H9 (cell line): Measurements from ENCODE around the gene CFL1. TPM values are rescaled to one million over a fixed set of nuclear protein-coding genes. Genes with fewer than 3 reads are reported as not detected.

ENCODE experiments used
- DNase-seq: peaks from one replicate; pipeline ENCODE4 v3.0.0-alpha.2; 2017
- H2AFZ ChIP-seq: one replicate; pipeline ENCODE4 v1.6.1; 2013; ENCODE audit warnings: mild to moderate bottlenecking, low read length, control low read depth, moderate library complexity
- H2AK5ac ChIP-seq: 2 replicates; pipeline ENCODE4 v1.6.1; 2013; ENCODE audit warnings: low read length, control low read depth, mixed read lengths; ENCODE audit not compliant: insufficient read length
- H2BK120ac ChIP-seq: one replicate; pipeline ENCODE4 v1.6.1; 2013; ENCODE audit warnings: low read depth, mild to moderate bottlenecking, low read length, control low read depth, inconsistent platforms; ENCODE audit not compliant: poor library complexity, severe bottlenecking
- H2BK12ac ChIP-seq: 2 replicates; pipeline ENCODE4 v1.6.1; 2013; ENCODE audit warnings: low read length, control low read depth, mixed read lengths, low read depth; ENCODE audit not compliant: insufficient read length
- H2BK15ac ChIP-seq: 2 replicates; pipeline ENCODE4 v1.6.1; 2013; ENCODE audit warnings: low read depth, low read length, control low read depth
- H2BK20ac ChIP-seq: one replicate; pipeline ENCODE4 v1.6.1; 2013; ENCODE audit warnings: low read depth, mild to moderate bottlenecking, low read length, control low read depth, inconsistent platforms; ENCODE audit not compliant: poor library complexity, severe bottlenecking
- H2BK5ac ChIP-seq: 2 replicates; pipeline ENCODE4 v1.6.1; 2013; ENCODE audit warnings: low read length, control low read depth, mixed read lengths; ENCODE audit not compliant: insufficient read length
- H3K14ac ChIP-seq: 2 replicates; pipeline ENCODE4 v1.6.1; 2013; ENCODE audit warnings: low read length, control low read depth; ENCODE audit not compliant: insufficient read depth
- H3K18ac ChIP-seq: 2 replicates; pipeline ENCODE4 v1.6.1; 2013; ENCODE audit warnings: low read depth, mild to moderate bottlenecking, mixed read lengths, low read length, control low read depth; ENCODE audit not compliant: insufficient read length
- H3K23ac ChIP-seq: 2 replicates; pipeline ENCODE4 v1.6.1; 2013; ENCODE audit warnings: low read length, control low read depth, mixed read lengths, low read depth; ENCODE audit not compliant: insufficient read length
- H3K23me2 ChIP-seq: 2 replicates; pipeline ENCODE4 v1.6.1; 2013; ENCODE audit warnings: low read depth, mild to moderate bottlenecking, mixed read lengths, low read length, control low read depth; ENCODE audit not compliant: insufficient read length, poor library complexity, severe bottlenecking
- H3K27ac ChIP-seq: 2 replicates; pipeline ENCODE4 v1.5.1; 2013; ENCODE audit warnings: low read length, control low read depth, mixed read lengths, low read depth; ENCODE audit not compliant: insufficient read length
- H3K27me3 ChIP-seq: 2 replicates; pipeline ENCODE4 v1.6.1; 2013; ENCODE audit warnings: low read length, control low read depth, inconsistent platforms; ENCODE audit not compliant: insufficient read depth
- H3K4ac ChIP-seq: 2 replicates; pipeline ENCODE4 v1.6.1; 2013; ENCODE audit warnings: low read depth, mild to moderate bottlenecking, control low read depth, inconsistent platforms, low read length, moderate library complexity
- H3K4me1 ChIP-seq: 2 replicates; pipeline ENCODE4 v1.6.1; 2013; ENCODE audit warnings: low read length, control low read depth, inconsistent platforms; ENCODE audit not compliant: insufficient read depth
- H3K4me2 ChIP-seq: 2 replicates; pipeline ENCODE4 v1.6.1; 2013; ENCODE audit warnings: low read length, control low read depth, mixed read lengths; ENCODE audit not compliant: insufficient read length, insufficient read depth
- H3K56ac ChIP-seq: 2 replicates; pipeline ENCODE4 v1.6.1; 2013; ENCODE audit warnings: low read depth, mild to moderate bottlenecking, mixed read lengths, low read length, control low read depth; ENCODE audit not compliant: insufficient read length
- H3K79me1 ChIP-seq: 2 replicates; pipeline ENCODE4 v1.6.1; 2013; ENCODE audit warnings: low read depth, mild to moderate bottlenecking, moderate library complexity, low read length, control low read depth, inconsistent platforms; ENCODE audit not compliant: insufficient read depth, poor library complexity, severe bottlenecking
- H3K79me2 ChIP-seq: 2 replicates; pipeline ENCODE4 v1.6.1; 2013; ENCODE audit warnings: low read length, control low read depth, inconsistent platforms; ENCODE audit not compliant: insufficient read depth
- H3K9ac ChIP-seq: 2 replicates; pipeline ENCODE4 v1.6.1; 2013; ENCODE audit warnings: low read length, control low read depth, mixed read lengths; ENCODE audit not compliant: insufficient read length; ENCODE audit errors: extremely low read depth
- H3K9me3 ChIP-seq: one replicate; pipeline ENCODE4 v1.6.1; 2013; ENCODE audit warnings: low read depth, low read length, inconsistent platforms; ENCODE audit not compliant: control insufficient read depth
- H3T11ph ChIP-seq: one replicate; pipeline ENCODE4 v1.6.1; 2013; ENCODE audit warnings: mild to moderate bottlenecking, low read length, control low read depth, inconsistent platforms
- H4K20me1 ChIP-seq: one replicate; pipeline ENCODE4 v1.6.1; 2013; ENCODE audit not compliant: control insufficient read depth, insufficient read length, insufficient read depth
- H4K5ac ChIP-seq: 2 replicates; pipeline ENCODE4 v1.6.1; 2013; ENCODE audit warnings: low read depth, mild to moderate bottlenecking, mixed read lengths, low read length, control low read depth; ENCODE audit not compliant: insufficient read length
- H4K8ac ChIP-seq: replicated peaks from 2 replicates; pipeline ENCODE4 v1.6.1; 2013; ENCODE audit warnings: low read length, control low read depth, mixed read lengths, low read depth; ENCODE audit not compliant: insufficient read length
- H4K91ac ChIP-seq: 2 replicates; pipeline ENCODE4 v1.6.1; 2013; ENCODE audit warnings: low read depth, mild to moderate bottlenecking, moderate library complexity, mixed read lengths, low read length, control low read depth; ENCODE audit not compliant: insufficient read length
- H3K27ac Mint-ChIP-seq, 3 experiments: 2 replicates in 2 of 3; 3 replicates in 1 of 3; pipeline ENCODE4 v1.8.0; 2020 to 2021; ENCODE audit warnings: mixed read lengths in 3 of 3, mild to moderate bottlenecking in 1 of 3, moderate library complexity in 1 of 3
- H3K27me3 Mint-ChIP-seq: 2 replicates; pipeline ENCODE4 v1.8.0; 2021; ENCODE audit warnings: low read depth, mild to moderate bottlenecking, moderate library complexity, mixed read lengths
- H3K36me3 Mint-ChIP-seq, 3 experiments: 2 replicates in 2 of 3; 3 replicates in 1 of 3; pipeline ENCODE4 v1.8.0; 2020 to 2021; ENCODE audit warnings: low read depth in 3 of 3, mixed read lengths in 3 of 3; ENCODE audit not compliant: insufficient read depth in 1 of 3
- H3K4me1 Mint-ChIP-seq, 2 experiments: 2 replicates each; pipeline ENCODE4 v1.8.0; 2020; ENCODE audit warnings: mixed read lengths in 2 of 2
- H3K4me3 Mint-ChIP-seq, 2 experiments: 2 replicates in 1 of 2; 3 replicates in 1 of 2; pipeline ENCODE4 v1.8.0; 2020 to 2021; ENCODE audit warnings: mild to moderate bottlenecking in 2 of 2, mixed read lengths in 2 of 2, moderate library complexity in 1 of 2
- H3K9me3 Mint-ChIP-seq, 2 experiments: 2 replicates in 1 of 2; 3 replicates in 1 of 2; pipeline ENCODE4 v1.8.0; 2020; ENCODE audit warnings: mild to moderate bottlenecking in 2 of 2, mixed read lengths in 2 of 2, moderate library complexity in 1 of 2
- CTCF ChIP-seq: fragments of 200-600 bp; sonication (generic); conservative IDR thresholded peaks from 3 replicates; pipeline ENCODE4 v1.8.0; 2021; ENCODE audit warnings: antibody characterized with exemption, mild to moderate bottlenecking
- WGBS: extraction: QIAGEN DNeasy Blood & Tissue Kit; methylation state at CpG from one replicate; pipeline ENCODE4 v1.1.7; 2013; ENCODE audit warnings: missing lambda C conversion rate, low lambda C conversion rate, mixed read lengths; ENCODE audit not compliant: insufficient read length; ENCODE audit errors: extremely low coverage; 5-methylcytosine and 5-hydroxymethylcytosine counted together
- total RNA-seq: library from RNA; stranded (reverse); gene quantifications from 2 replicates; pipeline ENCODE4 v1.2.1, GENCODE V29; 2021

The CFL1 gene
- total RNA-seq, 1 experiment from 2014 or later, result 1,107 TPM

GRCh38 chr11:65861165-65861505 is 3.2 kb upstream of the CFL1 start:
- no peaks in the 10 kb centered on the region for H3K27me3 Mint-ChIP-seq

More at GRCh38 chr11:65861165-65861505, 3.2 kb upstream of the CFL1 start:
- H3K56ac ChIP-seq, result no peak overlapping the region
- no peak overlapping the region for H3K4ac ChIP-seq
- H3K18ac ChIP-seq, result no peak overlapping the region
- no peaks in the 10 kb centered on the region for H3K9me3 ChIP-seq
- no peak overlapping the region for H2AFZ ChIP-seq
- no peak overlapping the region for H3K23ac ChIP-seq
- no peak overlapping the region for H4K91ac ChIP-seq
- peaks cover 0 to 3% of the 10 kb centered on the region in 2 experiments; a peak in 1 of 5 replicates for H3K9me3 Mint-ChIP-seq
- no peak overlapping the region for H4K5ac ChIP-seq
- DNase-seq, result no peak
- H3K14ac ChIP-seq, result peak overlapping the region; percentile 91; the same call in 1 of the 2 replicates
- H2AK5ac ChIP-seq, result no peak overlapping the region
- peak overlapping the region; percentile 78 to 93 for H3K4me3 Mint-ChIP-seq
- H3K4me1 Mint-ChIP-seq, result peaks cover 25% of the 10 kb centered on the region in 2 experiments
- H2BK15ac ChIP-seq, result no peak overlapping the region
- H3K23me2 ChIP-seq, result peaks cover 25% of the 10 kb centered on the region
- WGBS, result no CpG with 5 or more reads among the region's 14 CpGs
- no peak overlapping the region for H3T11ph ChIP-seq
- H3K79me2 ChIP-seq, result peaks cover 9% of the 10 kb centered on the region; the same call in 1 of the 2 replicates
- peak overlapping the region; percentile 85 for H3K9ac ChIP-seq
- no peak overlapping the region for H2BK120ac ChIP-seq
- no peaks in the 10 kb centered on the region for H3K4me1 ChIP-seq
- no peak overlapping the region for H3K27ac ChIP-seq
- H4K20me1 ChIP-seq, result peaks cover 2% of the 10 kb centered on the region
- H2BK20ac ChIP-seq, result no peak overlapping the region
- no peak overlapping the region for H2BK5ac ChIP-seq
- TF ChIP-seq CTCF, result no peak
- H3K79me1 ChIP-seq, result no peaks in the 10 kb centered on the region
- H3K27me3 ChIP-seq, result no peaks in the 10 kb centered on the region
- H3K4me2 ChIP-seq, result peak overlapping the region; percentile 92
- H4K8ac ChIP-seq, result no peak overlapping the region
- H3K27ac Mint-ChIP-seq, result peak overlapping the region in 2 of 3 experiments; percentile 72 to 77; a peak in 3 of 7 replicates
- no peak overlapping the region for H2BK12ac ChIP-seq
- peaks cover 32 to 46% (median 43%) of the 10 kb centered on the region in 3 experiments for H3K36me3 Mint-ChIP-seq
